HCEC 1CT (cell line): Measurements from ENCODE around the gene SPATA6L.

Experiments
- DNase-seq: peaks from one replicate; pipeline ENCODE4 v3.0.0-alpha.2; 2017

Gene SPATA6L

DNA sequence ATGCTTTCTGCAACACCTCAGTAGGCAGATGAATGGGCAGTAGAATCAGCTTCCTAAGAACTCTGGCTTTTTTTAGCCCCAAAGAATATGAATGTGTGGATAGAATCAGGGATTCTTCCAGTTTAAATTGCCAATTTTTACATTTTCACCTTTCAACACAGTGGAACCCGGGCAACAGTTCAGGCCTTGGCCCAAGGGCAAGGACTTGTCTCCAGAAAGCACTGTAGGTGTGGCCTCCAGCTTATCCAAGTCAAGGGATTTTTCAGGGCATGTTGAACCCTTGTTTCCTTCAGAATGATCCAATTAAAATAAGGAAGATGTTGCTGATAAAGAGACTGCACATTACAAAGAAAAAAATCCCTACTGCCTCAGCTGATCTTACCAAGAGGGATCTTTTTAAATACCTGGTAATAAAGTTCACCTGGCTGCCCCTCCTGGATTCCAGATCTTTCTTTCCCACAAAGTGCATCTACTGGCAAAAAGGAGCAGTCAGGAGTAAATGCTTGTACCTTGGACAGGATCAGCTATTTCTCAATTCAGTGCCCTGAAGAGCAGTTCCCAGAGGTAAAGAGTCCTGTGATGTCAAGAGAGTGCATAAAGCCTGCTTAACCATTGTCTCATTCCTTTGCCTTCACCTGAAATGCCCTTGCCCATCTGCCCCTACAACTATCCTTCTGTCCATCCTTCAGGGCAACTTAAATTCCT, 84.3 kb downstream of the SPATA6L start:
- DNase-seq = no peak

GRCh38 chr9:4581035-4581760, 85.1 kb downstream of the SPATA6L start:
- DNase-seq = no peak

DNA sequence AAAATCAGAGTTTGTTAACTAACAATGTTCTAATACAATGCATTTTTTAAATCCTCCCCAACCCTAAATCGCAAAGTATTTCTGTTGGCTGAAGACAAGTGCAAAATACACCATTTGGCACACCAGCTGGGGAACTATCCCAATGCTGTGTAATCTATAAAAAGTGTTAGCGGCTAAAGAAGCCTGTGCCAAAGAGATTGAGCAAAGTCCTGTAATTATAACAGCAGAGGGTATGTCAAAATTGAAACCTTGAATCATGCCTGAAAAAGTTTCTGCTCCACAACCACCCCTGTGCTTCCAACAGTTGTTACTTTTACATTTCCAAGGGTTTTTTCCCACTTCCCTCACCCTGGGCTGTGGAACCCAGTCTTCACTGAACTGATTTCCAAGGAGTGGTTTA, 87.3 kb downstream of the SPATA6L start:
- no peak for DNase-seq

DNA sequence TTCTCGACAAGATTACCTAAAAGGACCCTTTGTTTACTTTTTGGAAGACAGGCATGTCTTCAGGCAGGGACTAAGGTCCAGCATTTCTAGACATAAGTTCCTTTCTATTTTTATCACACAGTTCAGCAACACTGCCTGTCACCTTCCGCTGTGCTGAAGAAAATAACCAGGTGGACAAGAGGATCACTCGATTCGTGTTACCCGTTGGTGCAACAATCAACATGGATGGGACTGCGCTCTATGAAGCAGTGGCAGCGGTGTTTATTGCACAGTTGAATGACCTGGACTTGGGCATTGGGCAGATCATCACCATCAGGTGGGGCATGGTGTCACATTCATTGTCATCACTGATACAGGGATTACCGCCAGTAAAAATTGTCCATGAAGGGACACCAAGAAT, 89.8 kb downstream of the SPATA6L start:
- no peak for DNase-seq

DNA sequence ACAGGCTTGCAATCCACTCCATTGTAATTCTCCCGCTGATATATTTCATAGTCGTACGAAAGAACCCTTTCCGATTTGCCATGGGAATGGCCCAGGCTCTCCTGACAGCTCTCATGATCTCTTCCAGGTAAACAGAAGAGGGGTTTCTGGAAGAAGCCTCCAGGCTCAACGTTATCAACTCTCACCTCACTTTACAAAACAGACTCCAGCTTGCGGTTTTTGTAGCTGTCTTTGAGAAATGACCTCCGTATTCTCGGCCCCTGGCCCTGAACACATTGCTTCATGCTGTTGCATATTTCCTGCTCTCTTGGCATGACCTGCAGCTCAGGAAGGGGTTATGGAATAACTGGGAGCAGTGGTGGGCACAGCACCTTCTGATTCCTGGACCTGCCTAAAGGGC, 90.3 kb downstream of the SPATA6L start:
- no peak for DNase-seq

- DNase-seq = no peak
Observed at GRCh38 chr9:4574657-4575243, 91.5 kb downstream of the SPATA6L start.

- DNase-seq = no peak
Observed at GRCh38 chr9:4573634-4574389, 92.5 kb downstream of the SPATA6L start.

- no peak for DNase-seq
Observed at GRCh38 chr9:4573176-4573575, 93.1 kb downstream of the SPATA6L start.

DNA sequence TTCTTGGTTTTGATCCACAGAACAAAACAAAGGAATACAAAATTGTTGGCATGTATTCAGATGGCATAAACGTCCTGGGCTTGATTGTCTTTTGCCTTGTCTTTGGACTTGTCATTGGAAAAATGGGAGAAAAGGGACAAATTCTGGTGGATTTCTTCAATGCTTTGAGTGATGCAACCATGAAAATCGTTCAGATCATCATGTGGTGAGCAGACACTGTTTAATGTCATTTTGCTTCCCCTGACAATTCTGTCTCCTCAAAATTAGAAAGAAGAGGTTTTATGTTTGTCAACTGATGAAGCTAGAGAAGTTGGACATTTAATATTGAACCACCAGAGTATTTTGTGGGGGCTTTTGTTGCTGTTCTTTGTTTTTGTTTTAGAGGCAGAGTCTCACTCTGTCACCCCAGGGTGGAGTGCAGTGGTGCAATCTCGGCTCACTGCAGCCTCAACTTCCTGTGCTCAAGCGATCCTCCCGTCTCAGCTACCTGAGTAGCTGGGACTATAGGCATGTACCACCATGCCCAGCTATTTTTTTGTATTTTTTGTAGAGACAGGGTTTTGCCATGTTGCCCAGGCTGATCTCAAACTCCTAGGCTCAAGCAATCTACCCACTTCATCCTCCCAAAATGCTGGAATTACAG, 94.0 kb downstream of the SPATA6L start:
- no peak for DNase-seq

DNA sequence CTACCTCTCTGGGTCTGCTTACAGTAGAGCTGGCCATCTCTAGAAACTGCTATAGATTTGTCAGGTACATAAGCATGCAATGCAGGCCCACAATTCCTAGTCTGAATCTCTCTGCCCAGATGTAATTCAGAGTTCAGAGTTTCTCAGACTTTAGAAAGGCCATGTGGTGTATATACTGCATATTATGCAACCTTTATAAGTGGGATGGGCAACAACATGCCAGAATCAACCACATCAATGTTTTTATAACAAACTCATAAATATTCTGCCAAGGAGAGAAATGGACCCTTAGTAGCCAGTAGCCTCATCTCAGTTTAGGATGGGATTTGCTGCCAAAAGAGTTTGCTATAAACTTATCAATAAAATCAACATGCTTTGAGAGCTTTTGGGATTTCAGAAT, 97.2 kb downstream of the SPATA6L start:
- no peak for DNase-seq

DNA sequence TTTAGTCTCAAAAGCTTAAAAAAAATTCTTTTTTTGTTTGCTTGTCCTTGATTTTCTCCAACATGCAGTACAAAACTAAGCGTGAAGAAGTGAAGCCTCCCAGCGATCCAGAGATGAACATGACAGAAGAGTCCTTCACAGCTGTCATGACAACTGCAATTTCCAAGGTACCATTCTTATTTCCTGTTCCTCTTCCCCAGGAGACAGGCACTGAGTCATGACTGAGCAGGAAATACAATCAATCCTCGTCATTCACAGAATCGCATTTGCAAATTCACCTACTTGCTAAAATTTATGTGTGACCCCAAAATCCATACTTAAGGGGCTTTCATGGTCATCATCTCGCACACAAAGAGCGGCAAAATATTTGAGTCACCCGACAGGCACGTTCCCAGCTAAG, 98.7 kb downstream of the SPATA6L start:
- DNase-seq = no peak

DNA sequence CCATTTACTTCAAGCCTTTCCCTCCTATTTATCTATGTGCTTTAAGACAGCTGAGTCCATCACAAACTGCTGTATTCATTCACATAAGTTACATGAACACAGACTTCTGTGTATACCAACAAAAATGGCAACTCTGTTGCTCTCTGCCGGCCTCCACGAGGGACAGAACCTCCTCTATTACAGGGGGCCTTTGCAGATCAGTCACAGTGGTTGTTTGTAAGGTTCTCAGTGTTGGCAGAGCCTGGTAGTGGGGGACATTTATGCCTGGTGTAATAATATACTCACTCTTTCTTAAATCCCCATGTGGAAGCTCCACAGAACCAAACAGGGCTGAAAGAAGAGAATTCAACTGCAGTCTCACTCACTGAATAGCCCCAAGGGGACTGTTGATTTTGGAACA, 99.5 kb downstream of the SPATA6L start:
- no peak for DNase-seq

- DNase-seq = no peak
Observed at GRCh38 chr9:4563105-4563504, 103.2 kb downstream of the SPATA6L start.

- DNase-seq = no peak
Observed at GRCh38 chr9:4559261-4560182, 106.8 kb downstream of the SPATA6L start.

GRCh38 chr9:4558371-4558998, 107.8 kb downstream of the SPATA6L start:
- DNase-seq = no peak

DNA sequence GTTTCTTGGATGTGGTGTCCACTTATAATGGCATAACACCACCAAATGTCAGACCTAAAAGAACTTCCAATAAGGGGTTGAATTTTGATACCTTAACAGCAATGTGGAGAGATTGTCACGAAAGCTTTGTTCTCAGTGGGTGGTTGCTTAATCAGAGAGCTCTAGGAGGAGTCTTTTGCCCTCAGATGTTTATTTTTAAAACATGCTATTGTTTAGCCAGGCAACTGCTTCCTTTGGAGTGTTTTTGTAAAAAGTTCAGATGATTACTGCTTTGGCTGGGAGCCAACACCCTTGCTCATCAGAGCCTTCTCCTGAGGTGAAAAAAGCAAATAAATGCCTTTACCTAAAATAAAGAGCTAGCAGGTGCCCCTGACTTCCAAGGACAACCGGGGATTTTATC, 111.0 kb downstream of the SPATA6L start:
- DNase-seq = no peak

- DNase-seq = no peak
Observed at GRCh38 chr9:4553951-4554381, 112.3 kb downstream of the SPATA6L start.

DNA sequence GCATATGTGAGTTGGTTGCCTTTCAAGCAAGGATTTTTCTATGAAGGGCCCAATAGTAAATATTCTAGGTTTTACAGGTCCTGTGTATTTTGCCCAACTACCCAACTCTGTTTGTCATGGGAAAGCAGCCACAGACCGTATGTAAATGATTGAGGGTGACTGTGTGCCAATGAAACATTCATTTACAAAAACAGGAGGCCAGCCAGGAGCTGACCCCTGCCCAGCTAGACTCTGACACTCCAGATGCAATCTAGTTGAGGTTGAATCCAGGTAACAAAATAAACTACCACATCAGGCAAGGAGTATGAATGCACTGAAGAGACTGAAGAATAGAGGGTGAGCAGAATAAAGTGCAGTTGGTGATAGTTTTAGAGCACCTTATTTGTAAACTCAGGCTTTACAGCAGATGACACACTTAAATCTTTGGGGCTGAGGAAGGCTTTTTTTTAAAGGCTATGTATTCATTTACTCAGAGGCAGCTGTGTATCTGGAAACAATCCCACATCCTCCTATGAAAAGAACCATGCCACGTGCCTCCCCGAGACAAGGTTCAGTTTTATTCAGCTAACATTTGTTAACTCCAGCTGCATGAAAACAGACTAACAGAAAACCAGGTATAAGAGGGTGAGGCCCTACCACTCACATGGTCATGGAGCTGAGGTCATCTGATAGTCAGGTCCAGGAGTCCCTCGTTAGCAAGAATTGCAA, 115.3 kb downstream of the SPATA6L start:
- DNase-seq = no peak

GRCh38 chr9:4549751-4550295, 116.5 kb downstream of the SPATA6L start:
- DNase-seq = no peak
